DMS53 treated with DMSO at 0.1 percent for 48 hours (cell line): ENCODE results near the gene TPRG1L.
A peak's percentile ranks its signal among the peaks of the same experiment; 100 is the strongest.
"Not testable (repeated sequence)": the region's sequence is repeated elsewhere in the genome, so short reads cannot be mapped to it uniquely, and the experiment has no call there.

ENCODE experiments used
- DNase-seq: peaks from one replicate; lab custom pipeline; 2025; ENCODE audit not compliant: unreplicated experiment; lab: John Stamatoyannopoulos, UW

The TPRG1L gene

DNA sequence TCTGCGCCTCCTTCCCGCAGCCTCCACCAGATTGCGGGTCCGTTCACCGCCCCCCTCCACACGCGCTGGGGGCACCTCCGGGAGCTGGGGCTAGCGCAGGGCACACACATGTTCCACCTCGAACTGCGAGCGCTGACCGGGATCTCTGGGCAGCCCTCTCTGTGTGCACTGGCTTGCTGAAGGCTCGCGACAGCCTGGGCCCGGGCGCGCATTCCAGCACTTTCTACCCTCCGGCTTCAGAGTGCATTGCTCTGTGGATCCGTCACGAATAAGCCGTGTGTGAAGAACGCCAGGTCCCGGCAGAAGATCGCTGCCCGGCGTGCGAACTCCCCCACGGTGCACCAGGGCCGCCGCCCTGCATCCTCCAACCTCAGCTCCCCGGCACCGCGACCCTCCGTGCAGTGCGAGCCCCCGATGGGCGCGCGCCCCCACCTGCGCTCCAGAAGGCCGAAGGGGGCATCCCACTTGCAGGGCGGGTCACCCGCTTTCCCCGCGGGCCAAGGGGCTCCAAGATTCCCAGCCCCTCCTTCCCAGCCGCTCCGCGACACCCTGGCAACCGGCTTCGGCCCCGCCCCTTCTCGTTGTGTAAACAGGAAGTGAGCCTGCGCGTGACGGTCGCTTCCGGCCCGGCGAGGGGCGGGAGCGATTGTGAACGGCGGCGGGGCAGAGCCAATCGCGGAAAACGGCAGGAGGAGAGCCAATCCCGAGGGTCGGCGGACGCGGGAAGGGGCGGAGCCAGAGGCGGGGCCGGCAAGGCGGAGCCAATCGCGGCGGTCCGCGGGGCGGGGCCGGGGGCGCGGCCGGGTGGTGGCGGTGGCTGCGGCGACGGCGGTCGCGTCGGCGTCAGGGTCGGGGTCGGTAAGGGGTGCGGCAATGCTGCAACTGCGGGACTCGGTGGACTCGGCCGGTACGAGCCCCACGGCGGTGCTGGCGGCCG, at the start of gene TPRG1L:
TSS of gene TPRG1L (plus strand) at position 816 of the 937 bp plus-strand sequence. CDS start at position 874, 58 bp downstream.
- DNase-seq = peak; percentile 90

DNA sequence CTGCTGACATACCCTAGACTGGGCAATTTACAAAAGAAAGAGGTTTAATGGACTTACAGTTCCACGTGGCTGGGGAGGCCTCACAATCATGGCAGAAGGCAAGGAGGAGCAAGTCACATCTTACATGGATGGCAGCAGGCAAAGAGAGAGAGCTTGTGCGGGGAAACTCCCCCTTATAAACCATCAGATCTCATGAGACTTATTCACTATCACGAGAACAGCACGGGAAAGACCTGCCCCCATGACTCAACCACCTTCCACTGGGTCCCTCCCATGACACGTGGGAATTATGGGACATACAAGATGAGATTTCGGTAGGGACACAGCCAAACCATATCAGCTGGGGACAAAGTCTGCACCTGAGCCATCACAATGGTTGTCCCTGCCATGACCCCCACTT, 49.3 kb upstream of the TPRG1L start:
- not testable (repeated sequence) for DNase-seq

DNA sequence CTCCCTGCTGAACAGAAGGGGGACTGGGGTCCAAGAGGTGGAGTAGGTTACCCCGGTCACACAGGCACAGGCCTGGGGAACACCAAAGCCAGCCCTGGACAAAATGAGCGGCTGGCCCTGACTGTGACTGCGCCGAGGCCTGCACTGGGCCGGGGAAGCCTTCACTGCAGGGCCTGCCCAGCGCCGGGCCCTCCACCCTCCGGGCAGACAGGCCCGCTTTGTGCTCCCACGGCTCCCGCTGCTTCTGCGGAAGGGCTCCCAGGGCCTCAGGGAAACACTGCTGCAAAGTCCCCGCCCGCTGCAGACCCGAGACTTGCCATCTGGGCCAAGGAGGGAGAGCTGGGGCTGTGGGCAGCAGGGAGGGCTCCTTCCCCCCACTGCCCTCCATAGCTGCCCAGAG, 48.8 kb upstream of the TPRG1L start:
- DNase-seq = no peak

DNA sequence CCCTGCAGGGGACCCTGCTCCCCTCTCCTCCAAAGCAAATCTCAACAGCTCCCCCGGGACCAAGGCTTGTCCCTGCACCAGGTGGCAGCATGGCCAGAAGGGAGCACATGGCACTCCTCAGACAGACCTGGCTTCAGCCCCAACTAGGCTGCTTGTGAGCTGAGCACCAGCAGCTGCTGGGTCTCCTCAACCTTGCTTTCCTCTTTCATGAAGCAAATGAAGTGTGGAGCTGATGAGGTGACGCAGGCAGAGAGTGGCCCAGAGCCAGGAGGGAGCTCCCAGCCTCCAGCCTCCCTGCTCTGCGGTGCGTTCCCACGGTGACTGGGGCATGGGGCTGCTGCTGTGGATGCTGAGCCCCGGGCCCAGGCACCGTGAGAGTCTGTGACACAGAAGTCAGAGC, 47.5 kb upstream of the TPRG1L start:
- DNase-seq = no peak

GRCh38 chr1:3577711-3578432, 46.9 kb upstream of the TPRG1L start:
- DNase-seq = no peak

DNA sequence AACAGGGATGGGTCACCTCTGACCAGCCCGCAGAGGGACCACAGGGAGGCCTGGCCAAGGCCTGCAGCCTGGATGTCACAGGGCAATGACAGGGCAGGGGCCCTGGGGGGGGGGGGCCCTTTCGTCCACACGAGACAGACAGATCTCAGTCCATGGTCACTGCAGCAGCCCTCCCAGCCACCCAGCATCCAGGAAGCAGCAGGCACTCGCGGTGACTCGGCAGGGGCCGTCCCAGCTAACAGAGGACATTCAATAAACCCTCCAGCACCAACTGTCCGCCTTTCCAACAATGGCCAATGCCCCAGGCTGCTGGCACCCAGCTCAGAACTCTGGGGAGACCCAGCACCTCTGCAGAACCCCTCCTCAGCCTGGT, 46.4 kb upstream of the TPRG1L start:
- no peak for DNase-seq

DNA sequence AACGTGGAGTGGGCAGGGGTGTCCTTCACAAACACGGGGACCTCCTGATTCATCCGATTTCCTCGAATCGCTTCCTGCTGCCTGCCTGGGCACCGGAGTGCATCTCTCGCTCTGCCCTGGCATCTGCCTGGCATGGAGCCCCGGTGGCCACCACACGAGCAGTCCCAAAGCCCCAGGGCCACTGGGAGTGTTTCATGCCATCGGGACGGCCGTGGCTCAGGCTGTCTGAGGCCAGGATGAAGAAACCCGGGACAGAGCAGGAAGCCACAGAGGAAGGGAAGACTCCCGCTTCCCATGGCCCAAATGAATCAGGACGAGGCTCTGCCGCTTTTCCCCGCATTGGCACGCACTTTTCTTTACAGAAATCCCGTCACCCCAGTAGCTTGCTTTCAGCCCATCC, 45.9 kb upstream of the TPRG1L start:
- DNase-seq = no peak

GRCh38 chr1:3579626-3580025, 45.2 kb upstream of the TPRG1L start:
- no peak for DNase-seq

DNA sequence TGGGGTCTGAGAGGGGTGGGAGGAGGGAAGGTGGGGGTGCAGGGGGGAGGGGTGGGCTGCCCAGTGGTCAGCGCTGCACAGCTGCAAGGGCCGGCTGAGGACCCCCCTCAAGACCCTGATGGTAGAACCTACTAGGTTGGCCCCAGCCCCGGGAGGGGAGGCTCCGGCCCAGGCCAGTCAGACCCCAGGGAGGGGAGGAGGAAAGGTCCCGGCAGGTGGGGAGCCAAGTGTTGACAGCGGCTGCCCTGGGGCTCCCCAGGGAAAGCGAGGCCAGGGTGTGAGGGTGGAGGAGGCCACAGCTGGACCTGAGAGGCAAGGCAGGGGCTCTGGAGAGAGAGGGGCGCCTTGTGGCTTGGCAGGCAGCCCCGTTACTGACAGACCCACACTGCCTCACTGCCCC, 44.6 kb upstream of the TPRG1L start:
- DNase-seq = no peak

- DNase-seq = no peak
These were observed 43.3 kb upstream of the TPRG1L start for GRCh38 chr1:3581296-3582036.

DNA sequence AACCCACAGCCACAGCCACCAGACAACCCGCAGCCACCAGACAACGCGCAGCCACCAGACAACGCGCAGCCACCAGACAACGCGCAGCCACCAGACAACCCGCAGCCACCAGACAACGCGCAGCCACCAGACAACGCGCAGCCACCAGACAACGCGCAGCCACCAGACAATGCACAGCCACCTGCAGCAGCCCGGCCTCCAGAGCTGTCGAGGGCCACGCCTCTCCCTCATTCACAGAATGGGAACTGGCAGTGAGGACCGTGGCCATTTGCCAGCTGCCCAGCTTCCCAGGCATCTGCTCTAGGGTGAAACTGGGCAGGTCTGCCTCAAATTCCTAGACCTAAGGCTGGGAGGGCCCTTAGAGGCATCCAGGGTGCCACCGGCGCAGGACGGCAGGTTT, 41.1 kb upstream of the TPRG1L start:
- DNase-seq = not testable (repeated sequence)

GRCh38 chr1:3584915-3585314, 39.9 kb upstream of the TPRG1L start:
- DNase-seq = no peak

DNA sequence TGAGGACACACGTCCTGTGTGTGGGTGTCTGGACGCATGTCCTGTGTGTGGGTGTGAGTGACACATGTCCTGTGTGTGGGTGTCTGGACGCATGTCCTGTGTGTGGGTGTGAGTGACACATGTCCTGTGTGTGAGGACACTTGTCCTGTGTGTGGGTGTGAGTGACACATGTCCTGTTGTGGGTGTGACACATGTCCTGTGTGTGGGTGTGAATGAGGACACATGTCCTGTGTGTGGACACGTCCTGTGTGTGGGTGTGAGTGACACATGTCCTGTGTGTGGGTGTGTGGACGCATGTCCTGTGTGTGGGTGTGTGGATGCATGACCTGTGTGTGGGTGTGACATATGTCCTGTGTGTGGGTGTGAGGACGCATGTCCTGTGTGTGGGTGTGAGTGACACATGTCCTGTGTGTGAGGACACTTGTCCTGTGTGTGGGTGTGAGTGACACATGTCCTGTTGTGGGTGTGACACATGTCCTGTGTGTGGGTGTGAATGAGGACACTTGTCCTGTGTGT, 39.4 kb upstream of the TPRG1L start:
- not testable (repeated sequence) for DNase-seq

DNA sequence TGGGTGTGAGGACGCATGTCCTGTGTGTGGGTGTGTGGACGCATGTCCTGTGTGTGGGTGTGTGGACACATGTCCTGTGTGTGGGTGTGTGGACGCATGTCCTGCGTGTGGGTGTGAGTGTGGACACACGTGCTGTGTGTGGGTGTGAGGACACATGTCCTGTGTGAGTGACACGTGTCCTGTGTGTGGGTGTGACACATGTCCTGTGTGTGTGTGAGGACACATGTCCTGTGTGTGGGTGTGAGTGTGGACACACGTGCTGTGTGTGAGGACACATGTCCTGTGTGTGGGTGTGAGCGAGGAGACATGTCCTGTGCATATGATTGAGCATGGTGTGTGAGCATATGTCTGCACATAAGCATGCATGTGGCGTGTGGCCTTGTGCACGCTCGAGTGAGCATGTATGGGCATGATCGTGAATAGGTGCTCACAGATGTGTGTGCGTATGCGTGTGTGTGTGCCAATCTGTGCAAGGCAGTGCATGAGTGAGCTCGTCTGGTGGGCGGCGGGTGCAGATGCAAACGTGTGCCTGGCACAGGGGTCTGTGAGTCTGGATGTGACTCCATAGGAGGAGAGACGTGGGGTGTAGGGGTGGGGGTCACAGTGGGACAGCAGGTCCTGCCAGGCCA, 38.8 kb upstream of the TPRG1L start:
- DNase-seq = no peak

GRCh38 chr1:3586986-3587759, 37.6 kb upstream of the TPRG1L start:
- no peak for DNase-seq

GRCh38 chr1:3588395-3588794, 36.4 kb upstream of the TPRG1L start:
- DNase-seq = no peak

GRCh38 chr1:3590139-3590763, 34.6 kb upstream of the TPRG1L start:
- no peak for DNase-seq

DNA sequence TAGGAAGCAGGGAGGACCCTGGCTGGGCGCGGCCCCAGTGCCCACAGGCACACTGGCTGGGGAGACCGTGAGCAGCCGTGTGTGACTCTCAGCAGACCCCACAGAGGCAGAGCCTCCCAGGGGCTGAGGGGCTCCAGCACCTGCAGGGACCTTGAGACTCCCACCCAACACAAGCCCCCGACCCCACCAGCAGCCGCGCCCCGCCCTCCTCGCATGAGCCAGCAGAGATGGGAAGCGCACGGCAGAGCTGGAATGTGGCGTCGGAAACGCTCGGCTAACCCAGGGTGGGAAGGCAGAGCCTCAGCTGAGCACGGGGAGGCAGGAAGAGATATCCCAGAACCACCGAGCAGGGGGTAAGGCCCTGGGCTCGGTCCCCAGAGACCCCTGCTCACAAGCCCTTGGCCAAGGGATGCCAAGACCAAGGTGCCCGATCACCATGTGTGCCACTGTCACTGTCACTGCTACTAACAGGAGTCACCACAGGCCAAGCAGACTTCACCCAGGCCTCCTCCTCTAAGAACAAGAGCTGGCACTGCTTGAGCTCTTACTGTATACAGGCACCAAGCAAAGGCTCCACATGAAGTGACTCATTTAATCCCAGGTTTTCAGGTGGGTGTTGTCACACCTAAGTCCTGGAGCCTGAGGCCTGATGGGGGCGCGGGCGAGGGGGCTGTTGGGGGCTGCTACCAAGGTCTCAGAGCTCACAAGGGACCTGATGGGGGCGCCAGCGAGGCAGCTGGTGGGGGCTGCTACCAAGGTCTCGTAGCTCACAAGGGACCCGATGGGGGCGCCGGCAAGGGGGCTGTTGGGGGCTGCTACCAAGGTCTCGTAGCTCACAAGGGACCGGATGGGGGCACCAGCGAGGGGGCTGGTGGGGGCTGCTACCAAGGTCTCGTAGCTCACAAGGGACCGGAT, 33.6 kb upstream of the TPRG1L start:
- no peak for DNase-seq

- DNase-seq = no peak
These were observed 31.5 kb upstream of the TPRG1L start for GRCh38 chr1:3593334-3593733.
